ENCODE measurements around the gene GHR.

The GHR gene

DNA sequence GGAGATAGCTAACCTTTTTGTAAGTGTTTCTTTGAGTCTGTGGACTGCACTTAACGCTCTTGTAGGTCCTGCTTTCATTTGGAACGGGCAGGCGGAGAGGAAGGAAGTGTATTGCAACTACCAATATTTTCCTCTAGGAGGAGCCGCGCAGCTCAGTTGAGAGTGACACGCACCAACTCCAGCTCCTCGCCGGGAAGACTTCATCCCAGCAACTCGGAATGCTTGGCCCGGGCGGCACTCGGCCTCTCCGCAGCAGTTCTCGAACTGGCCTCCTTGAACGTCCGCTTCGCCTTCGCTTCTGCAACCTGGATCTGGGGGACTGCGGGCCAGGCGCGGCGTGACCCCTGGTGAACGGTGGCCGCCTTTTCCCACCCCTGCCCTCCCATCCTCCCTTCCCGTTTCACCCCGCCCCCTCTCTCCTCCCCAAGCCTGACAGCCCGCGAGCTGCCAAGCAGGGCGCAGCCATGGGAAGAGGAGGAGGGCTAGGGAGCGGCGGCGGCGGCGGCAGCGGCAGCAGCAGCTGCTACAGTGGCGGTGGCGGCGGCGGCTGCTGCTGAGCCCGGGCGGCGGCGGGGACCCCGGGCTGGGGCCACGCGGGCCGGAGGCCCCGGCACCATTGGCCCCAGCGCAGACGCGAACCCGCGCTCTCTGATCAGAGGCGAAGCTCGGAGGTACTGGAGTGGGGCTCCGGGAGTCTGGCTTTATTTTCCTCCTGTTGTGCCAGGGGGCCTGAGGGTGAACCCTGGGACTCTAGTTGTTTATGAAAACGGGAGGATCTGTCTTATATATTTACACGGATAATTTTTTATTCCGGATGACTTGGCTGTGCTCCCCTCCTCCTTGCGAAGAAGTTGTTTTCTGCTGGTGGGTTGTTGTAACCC lies at the start of gene GHR:
TSS of gene GHR (plus strand) at position 155 of the 881 bp plus-strand sequence. CDS start 142,436 bp downstream, outside the sequence.
- DNase-seq (ENCODE audit: low read depth), result no peak

DNA sequence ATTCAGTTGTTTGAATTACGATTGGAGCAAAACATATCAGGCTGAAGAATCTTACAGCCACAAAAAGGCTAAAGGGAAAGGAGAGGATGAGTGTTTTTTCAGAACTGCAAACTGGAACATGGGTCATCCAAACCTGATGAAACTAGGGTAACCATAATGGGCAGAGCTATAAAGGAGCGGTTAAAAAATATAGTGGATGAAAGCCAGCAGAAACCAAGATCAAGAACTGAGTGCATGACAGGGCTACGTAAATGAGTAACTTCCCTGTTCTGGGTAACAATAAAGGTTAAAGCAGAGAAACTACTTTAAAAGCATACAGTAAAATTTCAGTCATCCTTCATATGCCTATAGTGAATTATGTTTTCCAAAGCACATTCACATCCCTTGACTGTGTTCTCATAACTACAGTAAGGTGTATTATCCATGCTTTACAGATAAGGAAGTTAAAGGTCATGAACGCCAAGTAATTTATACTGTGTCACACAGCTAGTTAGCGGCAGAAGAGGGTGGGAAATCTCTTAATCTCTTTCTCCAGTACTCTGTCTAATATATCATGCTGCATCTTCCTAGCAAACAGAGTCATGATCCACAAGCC lies 48.5 kb upstream of the GHR start:
- DNase-seq (ENCODE audit: low read depth), result no peak

DNA sequence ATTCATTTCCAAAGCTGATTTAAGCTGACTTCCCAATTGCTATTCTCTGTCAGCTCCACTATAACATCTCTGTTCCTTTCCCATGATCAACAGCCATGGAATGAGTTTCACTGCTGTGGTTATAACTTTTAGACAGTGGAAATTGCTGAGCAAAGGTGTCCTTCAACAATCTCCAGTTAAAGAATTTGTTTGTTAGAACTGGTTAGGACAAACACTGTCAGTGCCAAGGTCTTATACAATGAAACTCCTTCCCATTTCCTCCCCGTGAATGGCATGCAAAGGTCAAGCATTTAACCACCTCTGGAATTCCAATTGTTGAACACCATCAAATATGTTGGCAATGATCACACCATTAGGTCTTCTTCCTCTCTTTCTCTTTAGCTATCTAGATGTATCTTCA lies 45.7 kb upstream of the GHR start:
- DNase-seq (ENCODE audit: low read depth), result no peak

DNA sequence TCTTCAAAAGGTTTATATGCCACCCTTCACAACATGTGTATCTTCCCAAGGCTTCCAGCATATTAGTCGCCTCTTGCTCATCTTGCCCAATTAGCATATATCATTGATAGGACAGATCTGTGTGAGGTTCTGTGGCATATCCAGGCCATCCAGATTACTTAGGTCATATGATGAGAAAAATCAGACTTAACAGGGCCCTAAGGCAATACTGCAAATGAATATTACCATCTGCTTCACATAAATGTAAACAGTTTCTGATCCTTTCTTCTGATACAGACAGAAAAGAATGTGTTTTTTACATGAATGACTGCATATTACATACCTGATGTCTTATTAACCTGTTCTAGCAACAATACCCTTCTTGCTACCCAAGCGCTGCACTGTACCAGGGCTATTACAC lies 41.3 kb upstream of the GHR start:
- DNase-seq (ENCODE audit: low read depth), result no peak

DNA sequence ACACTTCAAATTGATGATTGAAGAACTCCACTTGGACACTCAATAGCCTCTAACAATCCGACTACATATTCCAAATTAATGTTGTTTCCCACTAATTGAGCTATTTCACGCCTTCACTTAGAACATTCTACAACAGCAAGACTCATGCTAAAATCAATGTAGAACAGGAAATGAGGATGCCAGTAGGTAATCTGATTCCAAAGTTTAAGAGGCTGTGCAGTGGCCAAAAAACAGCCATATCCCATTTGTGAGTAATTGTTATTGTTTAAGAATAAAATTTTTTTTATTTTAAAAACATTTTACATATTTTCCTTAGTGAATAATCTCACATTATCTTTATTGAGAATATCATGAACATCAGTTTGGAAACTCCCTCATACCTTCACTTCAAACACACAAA lies 35.7 kb upstream of the GHR start:
- no peak for DNase-seq (ENCODE audit: low read depth)

DNA sequence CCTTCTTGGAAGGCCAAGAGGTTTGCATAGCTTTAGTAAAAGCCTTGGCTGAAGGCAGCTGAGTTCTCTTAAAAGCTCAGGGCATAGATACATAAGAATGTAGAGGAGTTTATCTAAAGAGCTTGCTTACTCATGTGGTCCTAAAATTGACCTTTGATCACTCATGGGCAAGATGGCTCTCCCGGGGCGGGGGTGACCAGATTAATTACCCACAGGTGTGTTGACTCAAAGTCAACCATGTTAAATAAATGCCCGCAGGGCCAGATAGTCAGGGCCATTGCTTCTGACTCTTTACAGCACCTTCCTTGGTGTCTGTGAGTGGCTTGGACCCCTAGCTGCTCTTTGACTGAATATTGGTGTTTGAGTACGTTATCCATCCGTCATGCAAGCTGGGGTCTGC lies 33.1 kb upstream of the GHR start:
- no peak for DNase-seq (ENCODE audit: low read depth)

DNA sequence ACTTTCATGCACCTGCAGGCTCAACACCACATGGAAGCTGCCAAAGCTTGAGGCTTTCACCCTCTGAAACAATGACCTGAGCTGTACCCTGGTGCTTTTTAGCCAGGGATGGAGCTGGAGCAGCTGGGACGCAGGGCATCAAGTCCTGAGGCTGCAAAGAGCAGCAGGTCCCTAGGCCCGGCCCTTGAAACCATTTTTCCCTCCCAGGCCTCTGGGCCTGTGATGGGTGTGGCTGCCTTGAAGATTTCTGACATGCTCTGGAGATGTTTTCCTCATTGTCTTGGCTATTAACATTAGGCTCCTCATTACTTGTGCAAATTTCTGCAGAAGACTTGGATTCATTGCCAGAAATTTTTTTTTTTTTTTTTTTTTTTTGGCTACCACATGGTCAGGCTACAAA lies 30.3 kb upstream of the GHR start:
- no peak for DNase-seq (ENCODE audit: low read depth)

DNA sequence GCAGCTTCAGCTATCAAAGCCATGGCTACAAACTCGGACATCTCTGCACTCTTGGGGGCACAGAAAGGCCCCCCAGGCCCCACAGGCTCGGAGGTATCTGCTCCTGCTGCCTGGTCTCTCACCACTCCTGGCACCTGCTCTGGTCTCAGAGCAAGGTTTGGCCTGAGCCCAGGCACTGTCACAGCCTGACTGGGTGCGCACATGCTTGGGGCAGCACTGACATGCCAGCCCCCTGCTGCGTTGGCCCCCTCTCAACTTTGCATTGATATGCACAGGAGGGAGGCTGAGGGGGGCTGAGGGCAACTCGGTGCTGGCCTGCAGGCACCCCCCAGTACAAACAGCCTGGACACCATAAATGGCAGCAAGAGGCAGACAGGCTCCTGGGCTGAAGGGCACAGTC lies 27.1 kb upstream of the GHR start:
- DNase-seq (ENCODE audit: low read depth), result no peak

DNA sequence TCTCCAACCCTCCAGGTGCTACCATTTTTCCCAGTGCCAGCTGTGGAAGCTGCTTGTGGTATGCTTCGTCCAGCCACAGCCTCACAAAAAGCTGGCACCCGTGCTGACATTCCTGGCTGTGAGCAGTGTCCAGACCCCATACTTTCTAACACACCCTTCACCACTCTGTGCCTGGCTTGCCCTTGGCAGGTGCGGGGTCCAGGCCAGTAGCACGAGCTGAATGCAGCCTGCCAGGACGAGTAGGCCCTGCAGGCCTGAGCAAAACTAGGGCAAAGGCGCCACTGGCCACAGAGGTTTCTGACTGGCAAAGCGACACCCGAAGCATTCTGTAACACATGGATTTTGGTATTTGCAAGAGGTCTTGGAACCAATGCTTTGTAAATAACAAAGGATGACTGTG lies 26.0 kb upstream of the GHR start:
- DNase-seq (ENCODE audit: low read depth), result no peak

DNA sequence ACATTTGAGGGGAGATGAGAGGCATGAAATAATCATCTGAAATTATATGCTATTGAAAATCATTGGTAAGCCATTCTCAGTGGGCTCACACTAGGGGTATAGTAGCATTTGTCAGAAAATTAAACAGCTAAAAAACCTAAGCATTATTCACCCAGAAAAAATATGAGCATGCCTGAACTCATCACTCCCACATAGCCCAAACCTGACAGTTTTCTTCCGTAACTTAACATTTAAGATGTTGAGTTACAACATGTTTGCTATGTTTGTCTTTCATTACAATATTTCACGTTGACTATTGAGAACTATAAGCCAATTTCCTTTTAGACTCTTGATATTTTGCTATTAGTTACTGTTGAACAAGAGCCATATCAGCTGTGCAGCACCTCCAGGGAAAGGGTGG lies 23.5 kb upstream of the GHR start:
- DNase-seq (ENCODE audit: low read depth), result no peak

DNA sequence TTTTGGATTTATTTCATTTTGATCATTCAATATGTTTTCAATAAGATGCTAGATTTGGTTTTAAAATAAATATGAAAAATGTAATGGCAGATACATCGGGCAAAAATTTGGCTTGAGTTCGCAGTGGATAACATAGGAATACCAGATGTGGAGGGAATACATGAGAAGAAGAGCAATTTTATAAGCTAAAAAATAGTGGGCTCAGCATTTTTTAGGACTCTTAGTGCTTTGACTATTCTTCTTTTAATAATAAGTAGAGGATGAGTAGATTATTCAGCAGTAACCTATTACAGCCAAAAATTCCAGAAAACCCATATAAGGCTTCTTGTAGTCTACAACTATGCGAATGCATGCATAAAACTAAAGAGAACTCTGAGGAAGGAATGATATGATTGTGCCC lies 22.8 kb upstream of the GHR start:
- no peak for DNase-seq (ENCODE audit: low read depth)

DNA sequence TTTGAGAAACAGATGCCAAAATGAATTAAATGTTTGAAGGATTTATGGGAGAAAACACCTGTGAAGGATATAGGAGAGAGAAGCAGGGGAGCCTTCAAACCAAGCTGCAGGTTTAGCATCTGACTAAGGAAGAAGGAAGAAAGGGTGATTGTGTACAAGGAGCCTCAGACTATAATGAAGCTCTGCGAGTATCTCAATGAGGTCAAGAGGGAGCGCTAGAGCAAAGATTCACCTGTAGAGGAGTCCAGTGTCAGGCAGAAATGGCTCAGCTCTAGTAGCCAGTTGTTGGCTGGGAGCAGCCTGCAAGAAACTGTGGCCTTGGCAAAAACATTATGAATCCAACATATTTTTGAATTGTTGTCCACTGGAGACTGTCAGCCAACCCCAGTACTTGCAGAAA lies 20.0 kb upstream of the GHR start:
- no peak for DNase-seq (ENCODE audit: low read depth)

DNA sequence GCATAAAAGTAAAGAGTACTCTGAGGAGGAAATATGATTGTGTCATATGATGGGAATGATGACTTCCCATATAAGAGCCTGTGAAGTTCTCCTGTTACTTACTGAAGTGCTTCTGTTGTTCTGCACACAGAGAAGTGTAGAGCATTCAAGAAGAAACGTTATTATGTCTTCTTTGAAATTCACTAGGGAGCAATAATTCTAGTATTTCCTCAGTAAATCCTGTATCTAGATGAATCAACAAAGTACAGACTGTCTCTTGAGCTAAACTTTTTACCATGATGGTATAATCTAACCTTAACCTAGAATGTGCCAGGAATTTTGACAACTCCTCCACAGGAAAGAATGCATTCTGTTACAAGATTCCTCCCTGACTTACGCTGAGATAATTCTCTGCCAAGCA lies 18.9 kb upstream of the GHR start:
- no peak for DNase-seq (ENCODE audit: low read depth)

DNA sequence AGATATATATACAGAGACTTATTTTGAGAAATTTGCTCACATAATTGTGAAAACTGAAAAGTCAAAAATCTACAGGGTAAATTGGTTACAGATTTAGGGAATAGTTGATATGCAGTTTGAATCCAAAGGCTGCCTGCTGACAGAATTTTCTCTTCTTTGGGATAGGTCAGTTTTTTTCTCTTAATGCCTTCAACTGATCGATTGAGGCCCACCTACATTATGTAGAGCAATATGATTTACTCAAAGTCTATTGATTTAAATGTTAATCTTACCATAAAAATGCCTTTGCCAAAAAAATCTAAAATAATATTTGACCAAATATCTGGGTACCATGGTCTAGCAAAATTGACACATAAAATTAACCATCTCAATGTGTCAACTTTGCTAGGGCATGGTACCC lies 3.9 kb upstream of the GHR start:
- DNase-seq (ENCODE audit: low read depth), result no peak

DNA sequence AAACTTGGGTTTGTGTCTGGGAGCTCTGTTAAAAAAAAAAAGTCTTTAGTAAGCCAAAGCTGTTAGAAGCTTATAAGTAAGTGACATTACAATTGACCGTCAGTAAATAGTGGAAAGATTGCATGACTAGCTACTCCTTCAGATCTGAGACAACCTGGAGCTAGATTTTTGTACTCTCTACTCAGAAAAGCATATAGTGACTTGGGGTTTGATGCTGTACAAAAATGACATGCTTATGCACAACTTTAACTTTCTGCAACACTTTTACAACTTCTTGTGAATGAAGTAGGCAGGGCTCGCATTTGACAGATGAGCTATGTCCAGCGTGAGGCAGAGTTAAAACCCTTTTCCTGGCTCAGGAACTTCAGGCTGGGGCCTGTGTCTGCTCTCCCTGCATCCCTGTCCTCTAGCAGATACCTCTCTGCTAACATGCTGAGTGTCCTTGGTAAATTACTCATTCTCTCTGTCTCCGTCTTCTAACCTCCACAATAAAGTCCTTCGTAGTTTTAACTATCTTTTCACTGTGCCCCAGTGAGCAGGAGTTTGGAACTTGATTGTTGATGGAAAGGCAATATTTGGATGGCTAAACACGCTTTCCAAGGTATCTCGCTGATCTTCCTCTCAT lies 471 bp upstream of the GHR start:
- no peak for DNase-seq (ENCODE audit: low read depth)

DNA sequence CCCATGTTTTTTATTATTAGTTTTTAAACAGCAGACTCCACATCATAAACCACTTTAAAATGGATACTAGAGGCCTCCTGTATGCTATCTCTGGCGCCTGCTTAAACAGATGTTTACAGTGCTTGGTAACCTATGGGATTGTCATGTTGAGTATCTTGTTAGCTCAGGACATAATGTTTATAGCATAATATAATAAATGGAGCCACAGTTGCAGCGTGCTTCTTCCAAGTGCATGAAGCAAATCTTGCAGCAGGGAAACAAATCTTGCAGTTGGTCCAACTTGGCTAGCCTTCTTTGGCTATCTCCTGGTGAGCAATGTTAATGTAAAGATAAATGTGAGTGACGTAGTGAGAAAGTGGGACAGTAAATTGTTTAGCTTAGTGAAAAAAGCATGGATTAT lies 2.8 kb downstream of the GHR start:
- no peak for DNase-seq (ENCODE audit: low read depth)

DNA sequence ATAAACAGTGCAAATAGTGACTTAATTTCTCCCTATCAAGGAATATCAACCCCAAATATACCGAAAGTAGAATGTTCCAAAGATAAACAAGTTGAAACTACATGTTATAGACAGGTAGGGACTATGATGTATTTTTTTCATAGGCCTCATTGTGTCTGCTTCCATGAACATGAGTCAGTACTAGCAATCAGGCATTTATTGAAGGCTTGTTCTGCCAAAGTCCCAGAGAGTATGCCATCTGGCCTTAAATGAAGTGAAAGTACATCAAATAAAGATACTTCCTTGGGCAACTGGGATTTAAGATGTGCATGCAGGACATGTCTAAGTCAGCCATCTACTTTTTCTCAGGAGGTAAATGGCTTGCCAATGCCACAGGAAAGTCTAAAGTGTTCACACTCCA lies 6.5 kb downstream of the GHR start:
- no peak for DNase-seq (ENCODE audit: low read depth)

DNA sequence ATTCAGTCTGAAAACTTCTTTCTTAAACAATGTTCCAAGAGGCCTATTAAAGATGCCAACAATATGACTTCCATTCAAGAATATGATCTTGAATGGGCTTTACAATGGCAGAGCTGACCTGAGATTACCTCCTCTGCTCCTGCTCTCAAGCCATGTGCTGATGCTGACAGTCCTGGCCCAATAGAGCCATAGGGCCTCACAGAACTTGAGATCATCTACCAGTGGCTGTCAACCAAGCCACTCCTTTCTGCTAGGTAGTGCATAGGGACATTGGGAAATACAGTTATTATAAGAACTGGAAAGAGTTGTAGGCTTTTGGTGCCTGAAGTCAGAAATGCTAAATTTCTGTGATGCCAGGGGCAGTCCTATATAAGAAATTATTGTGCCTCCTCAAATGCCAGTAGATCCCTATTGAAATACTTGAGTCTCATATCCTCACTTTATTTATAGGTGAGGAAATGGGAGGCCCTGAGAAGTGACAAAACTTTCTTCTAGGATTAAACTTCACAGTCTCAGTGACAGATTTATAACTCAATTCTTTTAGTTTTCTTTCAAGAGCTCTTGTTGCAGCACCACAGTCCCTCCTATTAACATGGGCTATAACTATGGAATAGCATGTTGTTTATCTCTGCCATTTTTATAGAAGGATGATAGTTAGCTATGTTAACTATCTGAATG lies 10.9 kb downstream of the GHR start:
- DNase-seq (ENCODE audit: low read depth), result no peak

DNA sequence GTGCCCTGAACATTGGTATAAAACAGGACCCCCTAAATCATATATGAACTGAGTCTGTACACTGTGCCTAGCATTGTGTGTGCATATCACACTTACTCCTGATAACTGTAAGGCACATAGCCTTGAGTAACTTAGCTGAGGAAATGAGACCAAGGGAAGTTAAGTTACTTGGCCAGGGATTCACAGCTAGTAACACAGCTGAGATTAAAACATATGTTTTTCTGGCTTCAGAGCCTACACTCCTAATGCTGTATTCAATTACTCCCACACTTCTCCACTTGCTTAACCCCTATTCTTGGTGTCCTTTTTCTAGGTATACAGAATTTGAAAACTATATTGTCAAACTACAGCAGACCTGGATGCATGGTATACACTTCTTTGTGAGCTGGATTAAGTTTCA lies 12.8 kb downstream of the GHR start:
- DNase-seq (ENCODE audit: low read depth), result no peak

DNA sequence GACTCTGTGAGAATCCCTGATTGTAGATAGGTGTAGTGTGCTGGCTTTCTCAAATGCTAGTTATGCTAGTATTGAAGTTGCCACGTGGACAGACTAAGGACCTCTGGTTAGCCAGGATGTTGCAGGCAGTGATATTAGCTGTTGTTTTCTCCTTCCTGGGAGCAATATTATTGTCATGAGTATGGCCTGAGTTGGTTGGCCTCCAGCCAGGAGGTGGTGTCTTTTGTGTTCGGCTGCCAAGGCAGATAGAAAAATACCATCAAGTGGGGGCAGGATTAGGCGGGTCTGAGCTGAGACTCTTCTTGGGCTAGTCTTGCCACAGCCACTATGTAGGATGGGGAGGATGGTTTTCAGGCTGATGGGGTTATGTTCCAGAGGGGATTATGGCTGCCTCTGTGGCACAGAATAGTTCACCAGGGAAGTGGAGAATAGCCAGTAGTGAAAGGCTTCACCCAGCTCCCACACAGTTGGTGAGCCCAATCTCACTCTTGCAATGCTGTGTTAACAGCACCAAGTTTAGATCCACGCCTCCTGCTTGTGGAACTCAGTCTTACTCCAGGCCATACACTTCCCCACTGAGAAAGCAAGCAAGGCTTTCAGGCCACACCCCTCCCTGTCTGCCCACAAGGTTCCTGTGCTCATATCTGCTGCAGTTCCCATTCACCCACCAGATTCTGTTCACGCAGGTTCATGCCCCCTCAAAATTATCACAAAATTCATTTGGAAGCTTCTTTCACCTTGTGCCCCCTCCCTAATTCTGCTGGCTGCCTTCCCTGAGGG lies 31.2 kb downstream of the GHR start:
- DNase-seq (ENCODE audit: low read depth), result no peak

DNA sequence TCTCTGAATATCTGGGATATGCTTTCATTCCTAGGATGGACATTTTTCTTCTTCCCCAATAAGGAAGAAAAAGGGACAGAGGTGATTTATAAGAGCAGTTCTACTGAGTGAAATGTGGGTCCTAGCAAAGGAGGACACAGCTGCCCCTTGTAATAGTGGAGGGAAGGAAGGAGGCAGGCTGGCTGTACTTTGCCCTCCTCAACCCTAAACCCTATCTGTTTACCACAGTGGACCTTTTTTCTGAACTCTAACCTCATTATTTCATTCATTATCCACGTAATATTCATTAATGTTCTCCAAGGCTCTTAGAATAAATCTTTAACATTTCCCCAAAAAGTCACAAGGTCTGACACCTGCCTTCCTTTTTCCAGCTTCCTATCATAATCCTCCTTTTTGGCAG lies 37.8 kb downstream of the GHR start:
- DNase-seq (ENCODE audit: low read depth), result no peak

DNA sequence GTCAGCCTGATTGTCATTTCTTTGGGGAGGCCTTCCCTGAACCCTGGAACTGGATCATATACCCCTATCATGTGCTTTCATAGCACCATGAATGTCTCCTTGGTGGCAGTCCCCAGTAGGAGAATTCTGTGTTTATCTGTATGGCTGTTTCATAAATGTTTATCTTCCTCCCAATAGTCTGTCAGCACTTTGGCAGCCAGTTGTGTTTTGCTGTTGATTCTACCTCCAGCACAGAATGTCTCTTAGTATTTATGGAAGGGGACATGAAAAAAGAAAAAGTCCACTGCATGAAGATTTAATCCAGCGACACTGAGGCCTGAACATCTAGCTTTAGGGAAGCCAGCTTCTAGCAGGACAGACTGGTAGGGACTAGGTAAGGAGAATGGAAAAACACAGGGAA lies 38.3 kb downstream of the GHR start:
- no peak for DNase-seq (ENCODE audit: low read depth)

Measured in stimulated activated CD8-positive, alpha-beta memory T cell treated with anti-CD3 and anti-CD28 coated beads, Interleukin-15, amount 100 ng/mL, for 24 hours (primary cell).